ENCODE results near the gene BRI3BP. TPM values are rescaled to one million over a fixed set of nuclear protein-coding genes. Genes with fewer than 3 reads are reported as not detected.

BRI3BP gene
- total and polyA plus RNA-seq, 9 of the 15 experiments (the other 6 are each of a cell fraction or from before 2014, with no cell fraction given), result 12.3 to 25.0 (median 16.6) TPM

GRCh38 chr12:124992874-124993625, 395 bp upstream of the BRI3BP start (continued):
- TF ChIP-seq FOXO4 (CRISPR knock-in tag; IDR thresholded peaks at IDR 0.05), result no peak
- no peak for TF ChIP-seq SMARCA5 (IDR thresholded peaks at IDR 0.05)
- no peak for TF ChIP-seq ZNF507 (tag; conservative IDR thresholded peaks at IDR 0.05)
- peak; percentile 55; the same call in 1 of the 2 replicates for TF ChIP-seq DPF2 (IDR thresholded peaks at IDR 0.05)
- TF ChIP-seq E2F6 (IDR thresholded peaks at IDR 0.05; ENCODE audit: borderline replicate concordance in 1 of 2, extremely low read depth in 1 of 2, insufficient read depth in 1 of 2, insufficient read length in 1 of 2, low read depth in 1 of 2, low read length in 1 of 2, poor library complexity in 1 of 2, severe bottlenecking in 1 of 2), result peak; percentile 73 to 84
- peak; percentile 34; the same call in 1 of the 2 replicates for TF ChIP-seq ZKSCAN1 (IDR thresholded peaks at IDR 0.05; ENCODE audit: low read depth, low read length)
- 0 out of 2 replicates have a peak, but pooled peaks have one; percentile 19 for TF ChIP-seq SPI1 (IDR thresholded peaks at IDR 0.05; ENCODE audit: borderline replicate concordance, low read depth, low read length)
- TF ChIP-seq MTA3 (IDR thresholded peaks at IDR 0.05; ENCODE audit: borderline replicate concordance), result peak; percentile 54; the same call in 1 of the 2 replicates
- TF ChIP-seq ARID1B (IDR thresholded peaks at IDR 0.05), result peak; percentile 50
- TF ChIP-seq GABPB1 (CRISPR knock-in tag; IDR thresholded peaks at IDR 0.05), result peak; percentile 44; the same call in 1 of the 2 replicates
- TF ChIP-seq EP300 (IDR thresholded peaks at IDR 0.05; ENCODE audit: low read length), result peak; percentile 27
- TF ChIP-seq BACH1 (tag; IDR thresholded peaks at IDR 0.05), result no peak
